Hematopoietic multipotent progenitor cell treated with erythropoietin and hydrocortisone succinate and interleukin-3 and kit ligand, for 6 days (in vitro differentiated cells): ENCODE results near the gene AMPD1.

Experiments used
- DNase-seq: peaks from one replicate; pipeline ENCODE4 v3.0.0-alpha.2; 2015

Gene AMPD1

DNA sequence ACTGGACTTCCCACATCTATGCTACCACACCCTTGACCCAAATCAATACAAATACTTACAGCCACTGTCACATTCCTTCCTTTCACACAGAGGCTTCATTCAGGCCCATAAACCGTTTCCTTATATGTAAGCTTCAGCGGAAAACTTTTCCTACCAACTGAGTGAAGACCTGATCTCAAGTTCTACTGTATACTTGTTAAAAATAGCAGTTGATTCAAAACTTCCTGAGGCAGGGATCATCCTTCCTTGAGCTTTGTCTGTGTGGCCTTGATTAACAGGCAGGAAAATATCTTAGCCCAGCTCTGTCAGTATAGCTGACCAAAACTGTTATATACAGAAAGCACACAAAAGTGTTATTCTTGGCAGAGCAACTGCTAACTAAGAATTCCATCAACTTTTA is 68.2 kb downstream of the AMPD1 start:
- DNase-seq = no peak

DNA sequence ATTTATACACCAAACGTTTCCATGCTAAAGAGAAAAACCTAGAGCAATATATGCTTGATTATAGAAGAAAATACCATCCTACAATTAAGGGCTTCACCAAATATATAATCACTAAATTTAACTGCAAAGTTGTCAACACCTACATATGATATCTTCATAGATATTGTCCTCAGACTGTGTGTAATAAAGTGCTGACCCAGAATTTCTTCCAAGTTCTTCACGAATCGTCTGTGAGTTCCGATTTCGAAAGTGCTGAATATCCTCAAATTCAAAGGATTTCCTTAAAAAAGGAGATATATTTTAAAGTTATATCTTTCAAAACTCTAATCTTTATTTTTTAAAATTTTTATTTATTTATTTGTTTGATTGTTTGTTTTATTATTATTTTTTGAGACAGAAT is 72.0 kb downstream of the AMPD1 start:
- no peak for DNase-seq
